Activated CD4-positive, alpha-beta T cell treated with anti-CD3 and anti-CD28 coated beads, Interleukin-2, amount 10 ng/mL, durations not matched to agents 24 days and 14 days (primary cell): Measurements from ENCODE around the gene CNPY1. TPM values are rescaled to one million over a fixed set of nuclear protein-coding genes. Genes with fewer than 3 reads are reported as not detected.
A peak's percentile ranks its signal among the peaks of the same experiment; 100 is the strongest.

ENCODE experiments used
- DNase-seq: peaks from one replicate; pipeline ENCODE4 v3.0.0; 2022
- H3K27ac Mint-ChIP-seq: one replicate; pipeline ENCODE4 v1.8.0; 2022; ENCODE audit warnings: mild to moderate bottlenecking, mixed read lengths
- H3K27me3 Mint-ChIP-seq: one replicate; pipeline ENCODE4 v1.8.0; 2022; ENCODE audit warnings: mixed read lengths
- H3K36me3 Mint-ChIP-seq: one replicate; pipeline ENCODE4 v1.8.0; 2022; ENCODE audit warnings: low read depth, mild to moderate bottlenecking, mixed read lengths
- H3K4me1 Mint-ChIP-seq: one replicate; pipeline ENCODE4 v1.8.0; 2021; ENCODE audit warnings: mixed read lengths
- H3K4me3 Mint-ChIP-seq: one replicate; pipeline ENCODE4 v1.8.0; 2022; ENCODE audit warnings: mild to moderate bottlenecking, moderate library complexity, mixed read lengths
- H3K9me3 Mint-ChIP-seq: one replicate; pipeline ENCODE4 v1.8.0; 2021; ENCODE audit warnings: mixed read lengths
- intact Hi-C: fragments of 100-400 bp; cut with micrococcal nuclease; formaldehyde crosslinking; loops from one replicate; pipeline ENCODE4 v1.15.1; 2023
- total RNA-seq: library from RNA; stranded (reverse); gene quantifications from 2 replicates; pipeline ENCODE4 v1.2.3, GENCODE V29; 2022

Gene CNPY1
- total RNA-seq, 1 donor from 2014 or later: not detected

- Mint-ChIP-seq H3K27me3 (peaks cover 44% of the 10 kb centered on the region), H3K4me3 (no peak overlapping the region), H3K27ac (no peak overlapping the region), H3K9me3 (no peaks in the 10 kb centered on the region), H3K36me3 (no peaks in the 10 kb centered on the region), H3K4me1 (peaks cover 4% of the 10 kb centered on the region)
- DNase-seq: no peak
- intact Hi-C loops: no loop called here
Measured at GRCh38 chr7:155496267-155497005, 49.9 kb downstream of the CNPY1 start.

- H3K4me3 Mint-ChIP-seq: no peak overlapping the region
- H3K4me1 Mint-ChIP-seq: peaks cover 8% of the 10 kb centered on the region
- peaks cover 4% of the 10 kb centered on the region for H3K9me3 Mint-ChIP-seq
- intact Hi-C loops: no loop called here
- H3K36me3 Mint-ChIP-seq: peaks cover 1% of the 10 kb centered on the region
- peaks cover 39% of the 10 kb centered on the region for H3K27me3 Mint-ChIP-seq
- H3K27ac Mint-ChIP-seq: no peak overlapping the region
- DNase-seq: no peak
Measured at GRCh38 chr7:155495440-155496248, 50.7 kb downstream of the CNPY1 start.

GRCh38 chr7:155494551-155494950, 51.8 kb downstream of the CNPY1 start:
- Mint-ChIP-seq H3K4me3 (no peak overlapping the region), H3K27me3 (peaks cover 35% of the 10 kb centered on the region), H3K27ac (no peak overlapping the region), H3K9me3 (peaks cover 4% of the 10 kb centered on the region), H3K36me3 (peaks cover 1% of the 10 kb centered on the region), H3K4me1 (peaks cover 10% of the 10 kb centered on the region)
- DNase-seq: no peak
- intact Hi-C loops: no loop called here

GRCh38 chr7:155493744-155494538, 52.4 kb downstream of the CNPY1 start:
- no peak for DNase-seq
- no peak overlapping the region for H3K27ac Mint-ChIP-seq
- H3K4me1 Mint-ChIP-seq: peaks cover 13% of the 10 kb centered on the region
- H3K36me3 Mint-ChIP-seq: peaks cover 1% of the 10 kb centered on the region
- no peak overlapping the region for H3K4me3 Mint-ChIP-seq
- intact Hi-C loops: no loop called here
- peaks cover 4% of the 10 kb centered on the region for H3K9me3 Mint-ChIP-seq
- peaks cover 31% of the 10 kb centered on the region for H3K27me3 Mint-ChIP-seq

GRCh38 chr7:155491812-155492211, 54.5 kb downstream of the CNPY1 start:
- Mint-ChIP-seq H3K4me3 (peak overlapping the region; percentile 73), H3K4me1 (peaks cover 16% of the 10 kb centered on the region), H3K36me3 (peaks cover 1% of the 10 kb centered on the region), H3K27ac (no peak overlapping the region), H3K9me3 (peaks cover 4% of the 10 kb centered on the region), H3K27me3 (peaks cover 25% of the 10 kb centered on the region)
- intact Hi-C loops: no loop called here
- DNase-seq: no peak

GRCh38 chr7:155490697-155491628, 55.4 kb downstream of the CNPY1 start:
- peak; percentile 79 for DNase-seq
- peak overlapping the region; percentile 67 for H3K27ac Mint-ChIP-seq
- peaks cover 16% of the 10 kb centered on the region for H3K4me1 Mint-ChIP-seq
- intact Hi-C loops: no loop called here
- H3K9me3 Mint-ChIP-seq: peaks cover 4% of the 10 kb centered on the region
- peaks cover 1% of the 10 kb centered on the region for H3K36me3 Mint-ChIP-seq
- peaks cover 25% of the 10 kb centered on the region for H3K27me3 Mint-ChIP-seq
- peak overlapping the region; percentile 73 for H3K4me3 Mint-ChIP-seq

GRCh38 chr7:155489862-155490696, 56.3 kb downstream of the CNPY1 start:
- no peak for DNase-seq
- intact Hi-C loops: no loop called here
- Mint-ChIP-seq H3K9me3 (peaks cover 4% of the 10 kb centered on the region), H3K36me3 (peaks cover 1% of the 10 kb centered on the region), H3K4me1 (peaks cover 16% of the 10 kb centered on the region), H3K4me3 (peak overlapping the region; percentile 73), H3K27me3 (peaks cover 25% of the 10 kb centered on the region), H3K27ac (no peak overlapping the region)

GRCh38 chr7:155489158-155489840, 57.1 kb downstream of the CNPY1 start:
- H3K27me3 Mint-ChIP-seq: peaks cover 25% of the 10 kb centered on the region
- no peak overlapping the region for H3K4me3 Mint-ChIP-seq
- H3K36me3 Mint-ChIP-seq: peaks cover 1% of the 10 kb centered on the region
- H3K27ac Mint-ChIP-seq: no peak overlapping the region
- peaks cover 4% of the 10 kb centered on the region for H3K9me3 Mint-ChIP-seq
- DNase-seq: peak; percentile 54
- peaks cover 16% of the 10 kb centered on the region for H3K4me1 Mint-ChIP-seq
- intact Hi-C loops: no loop called here

GRCh38 chr7:155488483-155489127, 57.8 kb downstream of the CNPY1 start:
- H3K9me3 Mint-ChIP-seq: peaks cover 4% of the 10 kb centered on the region
- H3K4me1 Mint-ChIP-seq: peaks cover 16% of the 10 kb centered on the region
- H3K27ac Mint-ChIP-seq: no peak overlapping the region
- H3K36me3 Mint-ChIP-seq: peaks cover 1% of the 10 kb centered on the region
- peak; percentile 46 for DNase-seq
- intact Hi-C loops: no loop called here
- peaks cover 27% of the 10 kb centered on the region for H3K27me3 Mint-ChIP-seq
- no peak overlapping the region for H3K4me3 Mint-ChIP-seq

GRCh38 chr7:155487509-155488482, 58.6 kb downstream of the CNPY1 start:
- H3K27ac Mint-ChIP-seq: no peak overlapping the region
- peaks cover 4% of the 10 kb centered on the region for H3K9me3 Mint-ChIP-seq
- H3K36me3 Mint-ChIP-seq: peaks cover 1% of the 10 kb centered on the region

More at GRCh38 chr7:155487509-155488482, 58.6 kb downstream of the CNPY1 start:
- intact Hi-C loops: no loop called here
- DNase-seq: no peak
- H3K27me3 Mint-ChIP-seq: peaks cover 26% of the 10 kb centered on the region
- H3K4me3 Mint-ChIP-seq: no peak overlapping the region
- peaks cover 16% of the 10 kb centered on the region for H3K4me1 Mint-ChIP-seq
